SKM-1 treated with dmso at 0.1 percent for 144 hours (cell line): ENCODE results near the gene KLHL10.
"Not testable (repeated sequence)": the region's sequence is repeated elsewhere in the genome, so short reads cannot be mapped to it uniquely, and the experiment has no call there.

Source experiments
- DNase-seq: peaks from one replicate; lab custom pipeline; 2025; ENCODE audit not compliant: unreplicated experiment; lab: John Stamatoyannopoulos, UW

KLHL10 gene

DNA sequence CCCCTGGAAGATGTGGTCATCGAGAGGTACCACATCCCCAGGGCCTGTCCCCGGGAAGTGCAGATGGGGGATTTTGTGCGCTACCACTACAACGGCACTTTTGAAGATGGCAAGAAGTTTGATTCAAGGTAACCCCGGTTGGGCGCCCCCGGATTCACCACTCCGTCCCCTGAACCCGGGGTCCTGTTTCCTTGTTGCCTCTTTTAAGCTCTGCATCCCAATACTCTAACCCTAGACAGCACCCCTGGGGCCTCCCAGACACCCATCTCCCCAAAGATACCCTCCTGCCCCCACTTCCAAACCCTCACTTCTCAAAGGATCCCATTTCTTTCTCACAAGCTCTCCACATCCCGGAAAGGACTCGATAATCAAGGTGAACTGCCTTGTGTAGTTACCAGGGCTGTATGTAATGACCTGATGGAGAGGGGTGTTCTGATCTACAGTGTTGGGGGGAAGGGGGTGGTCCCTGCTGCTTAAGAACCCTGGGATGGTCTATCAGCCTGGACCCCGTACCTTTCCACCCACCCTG, 24.4 kb upstream of the KLHL10 start:
- DNase-seq, result no peak

DNA sequence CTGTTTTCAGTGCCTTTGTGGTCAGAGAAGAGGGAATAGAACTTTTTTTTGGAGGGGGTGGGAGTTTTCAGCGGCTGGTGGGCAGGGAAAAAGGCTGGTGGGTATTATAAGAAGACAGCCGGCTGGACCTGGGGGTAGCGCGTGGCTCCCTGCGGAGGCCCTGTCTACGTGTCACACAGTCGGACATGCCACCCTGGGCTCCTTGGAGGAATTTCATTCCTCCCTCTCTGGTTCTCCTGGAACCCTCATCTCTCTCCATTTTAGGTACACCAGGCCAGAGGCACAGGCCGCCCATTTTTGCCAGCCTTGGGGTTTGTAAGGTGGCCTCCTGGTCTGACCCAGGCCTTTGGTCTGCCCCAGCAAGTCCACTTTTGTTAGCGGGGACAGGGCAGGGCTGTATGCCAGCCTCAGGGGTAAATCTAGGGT, 23.9 kb upstream of the KLHL10 start:
- no peak for DNase-seq

DNA sequence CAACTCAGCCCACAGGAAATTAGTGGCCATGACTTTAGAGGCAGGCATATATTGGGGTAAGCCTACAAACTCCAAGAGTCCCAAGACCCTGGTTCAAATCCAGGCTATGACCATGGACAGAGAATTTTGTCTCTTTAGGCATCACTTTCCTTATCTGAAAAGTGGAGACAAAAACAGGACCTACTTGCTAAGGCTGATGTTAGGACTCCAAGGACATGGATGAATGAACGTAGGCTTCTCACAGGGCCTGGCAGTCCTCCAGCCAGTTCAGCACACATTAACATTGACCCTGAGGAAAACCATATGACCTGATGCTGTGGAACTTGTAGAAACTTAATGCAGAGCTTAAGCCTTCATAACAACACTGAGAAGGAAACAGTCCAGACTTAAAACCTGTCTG, 23.4 kb upstream of the KLHL10 start:
- no peak for DNase-seq

DNA sequence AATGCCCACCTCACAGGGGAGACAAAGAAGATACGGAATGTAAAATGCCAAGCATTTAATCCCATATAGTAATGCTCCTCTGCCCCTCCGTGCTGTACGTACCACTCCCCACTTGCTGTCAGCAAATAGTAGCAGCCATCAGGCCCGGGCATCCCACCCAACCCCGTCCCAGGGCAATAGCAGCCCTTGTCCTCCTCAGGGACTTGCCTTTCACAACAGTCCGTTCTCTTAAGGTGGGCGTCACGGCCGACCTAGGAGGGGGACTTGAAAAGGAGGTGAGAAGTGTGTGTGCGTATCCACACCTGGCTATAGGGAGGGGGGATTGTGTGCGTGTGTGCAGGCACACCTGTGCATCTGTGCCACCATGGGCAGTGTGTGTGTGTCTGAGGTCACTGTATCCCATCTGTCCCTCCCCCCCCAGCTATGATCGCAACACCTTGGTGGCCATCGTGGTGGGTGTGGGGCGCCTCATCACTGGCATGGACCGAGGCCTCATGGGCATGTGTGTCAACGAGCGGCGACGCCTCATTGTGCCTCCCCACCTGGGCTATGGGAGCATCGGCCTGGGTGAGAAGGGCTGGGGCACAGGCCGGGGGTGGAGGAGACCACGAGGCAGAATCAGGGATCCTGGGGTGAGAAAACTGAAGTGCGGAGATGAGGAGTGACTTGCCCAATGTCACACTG, 20.8 kb upstream of the KLHL10 start:
- DNase-seq, result no peak

DNA sequence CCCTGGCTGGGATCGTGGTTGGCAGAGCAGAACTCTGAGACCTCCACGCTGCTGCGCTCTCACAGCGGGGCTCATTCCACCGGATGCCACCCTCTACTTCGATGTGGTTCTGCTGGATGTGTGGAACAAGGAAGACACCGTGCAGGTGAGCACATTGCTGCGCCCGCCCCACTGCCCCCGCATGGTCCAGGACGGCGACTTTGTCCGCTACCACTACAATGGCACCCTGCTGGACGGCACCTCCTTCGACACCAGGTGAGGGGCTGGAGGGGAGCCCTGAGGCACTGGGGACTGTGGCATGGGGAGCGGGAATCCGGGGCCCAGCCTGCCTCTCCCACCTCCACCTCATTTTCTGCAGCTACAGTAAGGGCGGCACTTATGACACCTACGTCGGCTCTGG, 19.6 kb upstream of the KLHL10 start:
- no peak for DNase-seq

DNA sequence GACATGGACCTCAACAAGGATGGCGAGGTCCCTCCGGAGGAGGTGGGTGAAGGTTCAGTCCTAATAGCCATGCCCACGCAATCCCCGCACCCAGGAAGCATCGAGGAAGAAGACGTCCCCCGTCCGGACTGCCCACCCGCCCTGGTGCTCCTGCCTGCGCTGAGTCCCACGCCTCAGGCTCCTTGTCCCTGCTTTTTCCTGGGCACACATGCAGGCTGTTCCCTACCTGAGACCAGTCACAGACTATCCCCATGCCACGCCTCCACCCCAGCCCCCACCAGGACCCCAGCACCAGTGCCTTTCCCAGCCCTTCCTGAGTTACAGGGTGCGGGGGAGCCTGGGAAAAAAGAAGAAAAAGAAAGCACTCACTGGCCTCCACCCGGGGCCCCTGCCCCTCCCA, 15.8 kb upstream of the KLHL10 start:
- DNase-seq, result no peak

DNA sequence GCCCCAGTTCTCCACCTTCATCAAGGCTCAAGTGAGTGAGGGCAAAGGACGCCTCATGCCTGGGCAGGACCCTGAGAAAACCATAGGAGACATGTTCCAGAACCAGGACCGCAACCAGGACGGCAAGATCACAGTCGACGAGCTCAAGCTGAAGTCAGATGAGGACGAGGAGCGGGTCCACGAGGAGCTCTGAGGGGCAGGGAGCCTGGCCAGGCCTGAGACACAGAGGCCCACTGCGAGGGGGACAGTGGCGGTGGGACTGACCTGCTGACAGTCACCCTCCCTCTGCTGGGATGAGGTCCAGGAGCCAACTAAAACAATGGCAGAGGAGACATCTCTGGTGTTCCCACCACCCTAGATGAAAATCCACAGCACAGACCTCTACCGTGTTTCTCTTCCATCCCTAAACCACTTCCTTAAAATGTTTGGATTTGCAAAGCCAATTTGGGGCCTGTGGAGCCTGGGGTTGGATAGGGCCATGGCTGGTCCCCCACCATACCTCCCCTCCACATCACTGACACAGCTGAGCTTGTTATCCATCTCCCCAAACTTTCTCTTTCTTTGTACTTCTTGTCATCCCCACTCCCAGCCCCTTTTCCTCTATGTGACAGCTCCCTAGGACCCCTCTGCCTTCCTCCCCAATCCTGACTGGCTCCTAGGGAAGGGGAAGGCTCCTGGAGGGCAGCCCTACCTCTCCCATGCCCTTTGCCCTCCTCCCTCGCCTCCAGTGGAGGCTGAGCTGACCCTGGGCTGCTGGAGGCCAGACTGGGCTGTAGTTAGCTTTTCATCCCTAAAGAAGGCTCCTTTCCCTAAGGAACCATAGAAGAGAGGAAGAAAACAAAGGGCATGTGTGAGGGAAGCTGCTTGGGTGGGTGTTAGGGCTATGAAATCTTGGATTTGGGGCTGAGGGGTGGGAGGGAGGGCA, 15.1 kb upstream of the KLHL10 start:
- DNase-seq, result no peak

DNA sequence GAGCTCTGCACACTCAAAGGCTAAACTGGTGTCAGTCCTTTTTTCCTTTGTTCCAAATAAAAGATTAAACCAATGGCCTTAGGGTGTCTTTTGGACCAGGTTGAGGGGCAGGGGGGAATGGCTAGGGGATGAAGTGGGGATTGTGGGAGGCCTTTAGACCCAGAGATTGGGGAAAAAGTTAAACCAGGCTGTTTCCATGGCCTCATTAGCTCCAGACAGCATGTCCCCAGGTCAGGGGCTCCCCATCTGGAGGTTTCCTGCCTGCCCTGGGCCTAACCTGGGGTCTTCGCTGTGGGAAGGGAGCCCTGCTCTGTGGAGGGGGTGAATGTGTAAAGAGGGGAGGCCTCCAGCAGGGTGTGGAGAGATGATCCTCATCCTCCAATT, 14.5 kb upstream of the KLHL10 start:
- DNase-seq, result no peak

DNA sequence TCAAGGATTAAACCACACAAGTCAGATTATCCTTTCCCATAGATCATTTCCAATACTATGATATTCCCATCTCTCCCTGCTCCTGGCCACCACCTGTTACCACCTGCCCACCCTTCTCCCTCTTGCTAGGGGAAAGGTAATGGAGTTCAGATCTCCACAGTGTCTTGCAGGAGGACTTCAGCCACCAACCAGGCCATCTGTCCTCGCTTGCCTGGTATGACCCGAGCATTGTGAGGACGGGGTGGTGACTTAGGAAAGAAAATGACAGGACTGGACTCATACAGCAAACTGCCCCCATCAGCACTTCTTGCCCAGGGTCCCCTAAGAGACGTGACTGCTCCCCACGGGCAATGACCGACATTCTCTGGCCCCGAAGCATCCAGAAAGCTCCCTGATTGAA, 14.0 kb upstream of the KLHL10 start:
- no peak for DNase-seq

DNA sequence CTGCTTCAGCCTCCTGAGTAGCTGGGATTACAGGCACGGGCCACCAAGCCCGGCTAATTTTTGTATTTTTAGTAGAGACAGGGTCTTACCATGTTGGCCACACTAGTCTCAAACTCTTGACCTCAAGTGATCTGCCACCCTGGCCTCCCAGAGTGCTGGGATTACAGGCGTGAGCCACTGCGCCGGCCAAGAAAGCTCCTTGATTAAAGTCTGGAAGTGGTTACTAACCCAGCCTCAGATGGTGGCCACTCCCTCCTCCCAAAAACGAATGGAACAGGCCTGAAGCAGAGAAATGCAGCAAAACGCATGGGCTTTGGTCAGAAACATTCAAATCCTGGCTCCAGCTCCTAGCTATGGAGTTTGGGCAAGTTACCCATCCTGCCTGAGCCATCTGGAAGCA, 13.5 kb upstream of the KLHL10 start:
- DNase-seq, result no peak

DNA sequence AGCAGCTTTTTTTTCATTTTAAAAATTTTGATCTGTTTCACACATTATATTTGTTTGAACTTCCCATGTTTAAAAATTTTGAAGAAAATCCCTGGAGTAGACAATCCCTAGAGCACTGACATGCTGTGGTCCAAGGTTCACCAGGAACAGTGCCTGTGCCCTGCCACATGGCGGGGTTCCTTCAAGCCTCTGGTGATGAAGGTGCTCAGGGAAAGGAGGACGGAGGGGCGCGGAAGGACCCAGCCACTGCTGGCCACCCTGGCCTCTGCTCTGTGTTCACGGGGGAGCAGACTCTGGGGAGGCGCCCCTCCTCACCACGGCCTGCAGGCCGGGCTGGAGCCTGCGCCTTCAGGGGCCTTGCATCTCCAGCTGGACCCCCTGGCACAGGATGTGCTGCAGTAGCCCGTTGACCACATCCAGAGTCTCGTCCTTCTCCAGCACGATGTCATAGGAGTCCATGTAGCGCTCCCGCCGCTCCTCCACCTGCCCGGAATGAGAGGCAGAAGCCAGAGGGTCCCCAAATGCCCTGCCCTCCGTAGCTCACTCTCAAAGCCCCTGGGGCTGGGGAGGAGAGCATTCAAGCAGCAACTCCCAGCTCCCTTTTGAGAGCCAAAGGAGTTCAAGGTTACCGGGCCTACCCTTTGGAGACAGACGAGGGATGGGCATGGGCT, 12.3 kb upstream of the KLHL10 start:
- no peak for DNase-seq

DNA sequence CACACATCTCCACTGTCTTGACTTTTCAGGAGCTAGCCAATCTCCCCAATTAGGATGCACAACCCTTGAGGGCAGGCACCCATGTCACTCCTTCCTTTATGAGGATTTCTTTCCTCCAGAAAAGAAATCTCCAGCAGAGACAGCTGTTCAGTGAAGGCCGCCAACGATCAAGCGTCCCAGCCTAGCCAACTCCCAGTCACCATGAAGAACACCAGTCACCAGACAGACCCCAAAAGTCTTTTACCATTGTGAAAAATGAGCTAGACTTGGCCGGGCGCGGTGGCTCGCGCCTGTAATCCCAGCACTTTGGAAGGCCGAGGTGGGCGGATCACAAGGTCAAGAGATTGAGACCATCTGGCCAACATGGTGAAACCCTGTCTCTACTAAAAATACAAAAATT, 7.7 kb upstream of the KLHL10 start:
- not testable (repeated sequence) for DNase-seq

DNA sequence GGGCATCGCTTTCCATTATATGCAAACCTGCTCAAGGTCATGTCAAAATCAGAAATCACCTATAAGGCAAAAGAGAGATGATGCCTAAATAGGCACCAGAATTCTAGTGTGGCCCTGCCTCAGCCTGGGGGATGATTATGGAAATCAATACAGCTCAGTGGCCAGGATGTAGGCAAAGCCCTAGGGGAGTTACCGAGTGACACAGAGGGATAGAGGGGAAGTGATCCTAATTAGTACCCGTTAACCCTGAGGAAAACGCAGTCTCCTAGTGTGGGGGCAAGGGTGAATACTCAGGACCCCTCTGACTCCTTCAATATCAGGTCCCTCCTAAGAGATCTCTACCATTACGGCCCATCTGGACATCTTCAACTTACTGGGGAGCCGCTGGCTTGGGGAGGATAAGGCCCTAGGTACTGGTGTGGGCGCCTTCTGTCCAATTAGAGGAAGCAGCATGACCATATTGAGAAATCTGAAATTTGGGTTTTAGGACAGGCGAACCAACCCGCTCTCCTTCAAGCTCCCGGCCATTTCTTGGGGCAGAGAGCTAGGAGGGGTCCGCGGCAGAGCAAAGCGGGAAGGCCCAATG, 2.3 kb upstream of the KLHL10 start:
- no peak for DNase-seq

DNA sequence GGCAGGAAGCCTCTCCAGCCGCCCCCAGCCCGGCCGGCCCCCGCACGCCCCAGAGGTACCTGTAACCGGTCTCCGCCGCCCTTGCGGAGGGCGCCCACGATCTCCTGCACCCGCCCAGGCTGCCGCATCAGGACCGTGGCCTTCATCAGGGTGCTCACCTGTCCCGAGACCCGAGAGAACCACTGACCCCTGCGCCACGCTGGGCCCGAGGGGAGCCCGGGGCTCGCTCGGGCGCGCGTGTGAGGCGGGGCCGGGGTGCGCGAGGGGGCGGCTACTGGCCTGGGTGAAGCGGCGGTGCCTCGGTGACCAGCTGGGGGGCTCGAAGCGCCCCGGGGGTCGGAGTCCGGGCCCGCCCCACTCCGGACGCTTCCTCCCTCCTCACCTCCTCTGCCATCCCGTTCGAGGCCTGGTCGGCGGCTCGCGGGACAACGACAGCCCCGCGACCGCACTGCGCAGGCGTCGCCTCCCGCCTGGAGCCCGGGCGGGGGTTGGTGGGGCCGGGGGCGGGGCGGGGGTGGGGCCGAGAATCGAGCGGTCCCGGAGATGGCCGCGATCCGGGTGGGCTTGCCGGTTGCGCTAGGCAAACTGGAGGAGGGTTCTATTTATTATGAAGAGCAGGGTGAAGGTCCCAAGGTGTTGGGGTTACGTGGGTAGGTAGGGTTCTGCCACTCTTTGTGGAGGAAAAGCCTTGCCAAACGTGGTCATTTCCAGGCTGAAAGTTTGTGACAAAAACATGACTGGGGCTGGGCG, 1.6 kb upstream of the KLHL10 start, which contains the start of gene NT5C3B:
Gene NT5C3B (minus strand): TSS at position 433 of the 750 bp plus-strand sequence. CDS start 39 bp downstream, at position 394.
- DNase-seq, result peak; percentile 19

DNA sequence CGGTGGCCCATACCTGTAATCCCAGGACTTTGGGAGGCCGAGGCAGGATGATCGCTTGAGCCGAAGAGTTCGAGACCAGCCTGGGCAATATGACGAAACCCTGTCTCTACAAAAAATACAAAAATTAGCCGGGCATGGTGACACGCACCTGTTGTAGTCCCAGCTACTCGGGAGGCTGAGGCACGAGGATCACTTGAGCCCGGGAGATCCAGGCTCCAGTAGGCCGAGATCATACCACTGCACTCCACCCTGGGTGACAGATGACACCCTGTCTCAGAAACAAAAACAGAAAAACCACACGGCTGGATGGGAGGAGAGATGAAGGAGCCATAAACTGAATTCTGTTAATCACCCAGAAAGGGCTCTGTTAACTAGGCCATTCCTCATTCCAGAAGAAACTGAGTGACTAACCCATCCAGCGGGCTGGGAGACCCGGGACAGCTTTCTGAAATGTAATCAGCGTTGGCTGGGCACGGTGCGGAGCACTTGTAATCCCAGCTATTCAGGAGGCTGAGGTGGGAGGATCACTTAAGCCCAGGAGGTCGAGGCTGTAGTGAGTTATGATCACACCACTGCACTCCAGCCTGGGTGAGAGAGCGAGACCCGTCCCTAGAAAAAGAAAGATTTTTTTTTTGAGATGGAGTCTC, 952 bp upstream of the KLHL10 start:
- no peak for DNase-seq

DNA sequence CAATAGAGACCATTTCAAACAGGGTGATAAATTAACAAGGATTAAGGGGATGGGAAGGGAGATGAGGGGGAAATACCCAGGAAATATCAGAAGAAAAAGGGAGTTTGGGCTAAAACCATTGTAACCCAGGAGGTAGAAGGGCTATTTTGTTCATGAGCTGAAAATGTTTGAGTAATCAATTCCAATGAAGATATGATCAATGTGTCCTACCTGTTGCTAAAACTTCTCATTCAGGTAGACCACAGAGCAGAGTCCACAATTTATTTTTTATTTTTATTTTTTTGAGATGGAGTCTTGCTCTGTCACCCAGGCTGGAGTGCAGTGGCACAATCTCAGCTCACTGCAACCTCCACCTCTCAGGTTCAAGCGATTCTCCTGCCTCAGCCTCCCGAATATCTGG, 1.8 kb downstream of the KLHL10 start:
- not testable (repeated sequence) for DNase-seq

DNA sequence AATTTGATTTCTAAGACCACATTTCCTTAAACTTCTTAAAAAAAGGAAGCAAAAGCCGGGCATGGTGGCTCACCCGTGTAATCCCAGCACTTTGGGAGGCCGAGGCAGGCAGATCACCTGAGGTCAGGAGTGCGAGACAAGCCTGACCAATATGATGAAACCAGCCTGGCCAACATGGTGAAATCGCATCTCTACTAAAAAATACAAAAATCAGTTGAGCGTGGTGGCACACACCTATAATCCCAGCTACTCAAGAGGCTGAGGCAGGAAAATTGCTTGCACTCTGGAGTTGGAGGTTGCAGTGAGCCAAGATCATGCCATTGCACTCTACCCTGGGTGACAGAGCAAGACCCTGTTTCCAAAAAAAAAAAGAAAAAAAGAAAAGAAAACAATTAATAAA, 3.2 kb downstream of the KLHL10 start:
- not testable (repeated sequence) for DNase-seq

DNA sequence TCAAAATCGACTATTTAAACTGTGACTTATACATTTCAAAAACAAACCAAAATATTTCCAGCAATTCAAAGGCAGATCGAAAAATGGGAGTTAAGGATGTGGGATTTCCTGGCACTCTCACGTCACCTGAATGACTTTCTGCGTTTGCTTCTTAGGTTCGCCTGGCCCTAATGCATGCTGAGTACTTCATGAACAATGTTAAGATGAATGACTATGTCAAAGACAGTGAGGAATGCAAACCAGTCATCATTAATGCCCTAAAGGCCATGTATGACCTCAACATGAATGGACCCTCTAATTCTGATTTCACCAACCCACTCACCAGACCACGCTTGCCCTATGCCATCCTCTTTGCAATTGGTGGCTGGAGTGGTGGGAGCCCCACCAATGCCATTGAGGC, 7.3 kb downstream of the KLHL10 start:
- no peak for DNase-seq

DNA sequence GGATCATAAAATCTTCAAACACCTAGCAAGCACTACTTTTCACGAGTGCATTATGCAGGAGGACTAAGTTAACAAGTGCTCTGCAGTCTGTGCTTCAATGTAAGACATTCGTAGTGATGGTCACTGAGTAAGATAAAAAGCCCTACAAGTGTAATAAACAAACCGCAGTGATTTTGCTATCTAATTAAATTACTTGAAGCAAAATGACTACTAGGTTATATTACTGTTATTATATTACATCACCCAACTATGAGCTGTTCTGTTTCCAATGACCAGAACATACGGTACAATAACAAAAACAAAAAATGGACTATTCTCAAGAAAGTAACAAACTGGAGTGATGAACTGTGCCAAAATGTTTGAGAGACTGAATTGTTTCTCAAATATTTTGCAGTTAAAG, 11.2 kb downstream of the KLHL10 start:
- DNase-seq, result no peak
